Aorta (tissue), 5 donors: ENCODE data around the gene INAFM1. TPM values are rescaled to one million over a fixed set of nuclear protein-coding genes. Genes with fewer than 3 reads are reported as not detected.
"Not testable (repeated sequence)": the region's sequence is repeated elsewhere in the genome, so short reads cannot be mapped to it uniquely, and the experiment has no call there.

ENCODE experiments used
- ATAC-seq: fragments of 200-7000 bp; cut with Tn5 transposase; one replicate; pipeline ENCODE4 v1.9.1; 2022; ENCODE audit warnings: moderate library complexity; ENCODE audit not compliant: low FRiP score
- DNase-seq, 2 donors: peaks; one replicate each; pipeline ENCODE4 v3.0.0-alpha.2; 2020
- H3K27ac ChIP-seq, 2 donors: one replicate each; pipeline ENCODE4 v1.5.1; 2013; ENCODE audit warnings: low read length in 2 of 2, mild to moderate bottlenecking in 2 of 2, moderate library complexity in 2 of 2, control low read depth in 1 of 2, inconsistent platforms in 1 of 2, low read depth in 1 of 2
- H3K27me3 ChIP-seq, 2 donors: one replicate each; pipeline ENCODE4 v1.6.1; 2013; ENCODE audit warnings: control low read depth in 1 of 2, low read length in 1 of 2, mild to moderate bottlenecking in 1 of 2, moderate library complexity in 1 of 2; ENCODE audit not compliant: insufficient read depth in 2 of 2, control insufficient read depth in 1 of 2
- H3K36me3 ChIP-seq, 2 donors: one replicate each; pipeline ENCODE4 v1.6.1; 2013; ENCODE audit warnings: control low read depth in 1 of 2, low read length in 1 of 2, mild to moderate bottlenecking in 1 of 2; ENCODE audit not compliant: insufficient read depth in 2 of 2, control insufficient read depth in 1 of 2
- H3K4me1 ChIP-seq, 2 donors: one replicate each; pipeline ENCODE4 v1.6.1; 2013; ENCODE audit warnings: low read length in 2 of 2, control low read depth in 1 of 2, mild to moderate bottlenecking in 1 of 2, moderate library complexity in 1 of 2; ENCODE audit not compliant: insufficient read depth in 2 of 2, control insufficient read depth in 1 of 2
- H3K4me3 ChIP-seq, 2 donors: one replicate each; pipeline ENCODE4 v1.5.1; 2013; ENCODE audit warnings: low read length in 2 of 2, control low read depth in 1 of 2, mild to moderate bottlenecking in 1 of 2
- H3K9me3 ChIP-seq: one replicate; pipeline ENCODE4 v1.6.1; 2013; ENCODE audit warnings: mild to moderate bottlenecking, low read length; ENCODE audit not compliant: control insufficient read depth
- WGBS, 2 donors: extraction: QIAGEN DNeasy Blood & Tissue Kit; methylation state at CpG; one replicate each; pipeline ENCODE4 v1.1.7; 2013; 5-methylcytosine and 5-hydroxymethylcytosine counted together
- intact Hi-C, 2 donors: fragments of 100-400 bp; cut with DNase I; formaldehyde crosslinking; loops; one replicate each; pipeline versions ENCODE4 v1.14.2 to v1.15.0; 2022
- polyA plus RNA-seq, 2 donors: library from polyadenylated mRNA; stranded (reverse); fragments of 200-250 nt; gene quantifications; one replicate each; pipeline ENCODE4 v1.2.3, GENCODE V29; 2013
- total RNA-seq, 2 donors: library from RNA; stranded (reverse); fragmentation: NEBNext Ultra II Directional; extraction: Animal tissue kit (Norgen Biotek cat#: 25700); gene quantifications; one replicate each; pipeline ENCODE4 v1.2.1, GENCODE V29; 2021
- donor health status: healthy with polysubstance abuse.
- donor health status: Bipolar disorder and iron deficiency.
- donor health status: DM: no; HTN: no; CAD: no.
- donor health status: DM: no; HTN: no; CAD: no.
- donor health status: DM: yes; HTN: yes; CAD: no.

Gene INAFM1
- total and polyA plus RNA-seq, 4 donors = 5.4 to 81.7 (median 37.1) TPM

DNA sequence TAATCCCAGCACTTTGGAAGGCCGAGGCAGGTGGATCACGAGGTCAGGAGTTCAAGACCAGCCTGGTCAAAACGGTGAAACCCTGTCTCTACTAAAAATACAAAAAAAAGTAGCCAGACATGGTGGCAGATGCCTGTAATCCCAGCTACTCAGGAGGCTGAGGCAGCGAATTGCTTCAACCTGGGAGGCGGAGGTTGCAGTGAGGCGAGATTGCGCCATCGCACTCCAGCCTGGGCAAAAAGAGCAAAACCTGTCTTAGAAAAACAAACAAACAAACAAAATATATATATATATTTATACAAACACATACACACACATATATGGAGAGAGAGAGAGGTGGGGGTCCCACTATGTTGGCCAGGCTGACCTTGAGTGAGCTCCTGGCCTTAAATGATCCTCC lies 21.7 kb upstream of the INAFM1 start:
- H3K4me3 ChIP-seq, ATAC-seq, H3K9me3 ChIP-seq, intact Hi-C loops, H3K4me1 ChIP-seq, H3K36me3 ChIP-seq, H3K27ac ChIP-seq, DNase-seq, H3K27me3 ChIP-seq: not testable (repeated sequence)
- WGBS, 2 donors = 79 to 90% methylated on average over 8 of the region's 8 CpGs

DNA sequence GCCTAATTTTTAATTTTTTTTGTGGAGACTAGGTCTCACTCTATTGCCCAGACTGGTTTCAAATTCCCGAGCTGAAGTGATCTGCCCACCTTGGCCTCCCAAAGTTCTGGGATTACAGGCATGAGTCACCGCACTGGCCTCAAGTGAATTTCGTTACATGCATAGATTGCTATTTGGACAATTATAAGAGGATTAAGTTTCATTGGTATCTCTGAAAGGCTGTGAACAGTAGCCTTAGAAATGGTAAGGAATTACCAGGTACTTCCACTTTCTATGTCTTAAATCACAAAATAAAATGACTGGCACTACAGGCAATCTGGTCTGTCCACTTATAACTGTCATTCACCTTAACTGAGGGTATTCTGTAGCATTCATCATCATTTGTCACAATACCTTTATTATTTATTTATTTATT lies 21.2 kb upstream of the INAFM1 start:
- no peaks in the 10 kb centered on the region for H3K9me3 ChIP-seq
- no peak for ATAC-seq
- WGBS, 2 donors = 69% methylated on average over 3 of the region's 3 CpGs
- no peak overlapping the region for H3K27ac ChIP-seq
- no peak for DNase-seq
- intact Hi-C loops = no loop called here
- H3K27me3 ChIP-seq = no peaks in the 10 kb centered on the region
- H3K4me1 ChIP-seq = no peaks in the 10 kb centered on the region
- H3K4me3 ChIP-seq = no peak overlapping the region
- no peaks in the 10 kb centered on the region for H3K36me3 ChIP-seq

DNA sequence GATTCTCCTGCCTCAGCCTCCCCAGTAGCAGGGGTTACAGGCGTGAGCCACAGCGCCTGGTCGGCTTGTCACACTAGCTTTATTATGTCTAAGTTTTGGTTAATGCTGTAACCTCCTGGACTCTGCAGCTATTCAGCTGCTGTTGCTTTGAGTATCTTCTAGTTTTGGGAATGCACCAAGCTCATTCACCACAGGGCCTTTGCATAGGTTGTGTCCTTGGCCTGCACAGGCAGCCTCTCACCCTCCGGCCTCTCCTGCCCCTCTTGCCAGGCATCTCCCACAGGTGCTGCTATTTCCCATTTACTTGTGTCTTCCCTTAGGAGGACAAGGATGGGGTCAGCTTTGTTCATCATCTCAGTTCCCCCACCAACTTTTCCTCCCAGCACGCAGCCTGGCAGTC lies 20.7 kb upstream of the INAFM1 start:
- Histone ChIP-seq H3K4me3 (no peak overlapping the region), H3K36me3 (no peaks in the 10 kb centered on the region), H3K9me3 (no peaks in the 10 kb centered on the region), H3K27me3 (no peaks in the 10 kb centered on the region), H3K4me1 (no peaks in the 10 kb centered on the region), H3K27ac (no peak overlapping the region)
- no peak for DNase-seq
- 84 to 89% methylated on average over 5 of the region's 5 CpGs for whole genome bisulfite sequencing, 2 donors
- intact Hi-C loops = no loop called here
- ATAC-seq = no peak

DNA sequence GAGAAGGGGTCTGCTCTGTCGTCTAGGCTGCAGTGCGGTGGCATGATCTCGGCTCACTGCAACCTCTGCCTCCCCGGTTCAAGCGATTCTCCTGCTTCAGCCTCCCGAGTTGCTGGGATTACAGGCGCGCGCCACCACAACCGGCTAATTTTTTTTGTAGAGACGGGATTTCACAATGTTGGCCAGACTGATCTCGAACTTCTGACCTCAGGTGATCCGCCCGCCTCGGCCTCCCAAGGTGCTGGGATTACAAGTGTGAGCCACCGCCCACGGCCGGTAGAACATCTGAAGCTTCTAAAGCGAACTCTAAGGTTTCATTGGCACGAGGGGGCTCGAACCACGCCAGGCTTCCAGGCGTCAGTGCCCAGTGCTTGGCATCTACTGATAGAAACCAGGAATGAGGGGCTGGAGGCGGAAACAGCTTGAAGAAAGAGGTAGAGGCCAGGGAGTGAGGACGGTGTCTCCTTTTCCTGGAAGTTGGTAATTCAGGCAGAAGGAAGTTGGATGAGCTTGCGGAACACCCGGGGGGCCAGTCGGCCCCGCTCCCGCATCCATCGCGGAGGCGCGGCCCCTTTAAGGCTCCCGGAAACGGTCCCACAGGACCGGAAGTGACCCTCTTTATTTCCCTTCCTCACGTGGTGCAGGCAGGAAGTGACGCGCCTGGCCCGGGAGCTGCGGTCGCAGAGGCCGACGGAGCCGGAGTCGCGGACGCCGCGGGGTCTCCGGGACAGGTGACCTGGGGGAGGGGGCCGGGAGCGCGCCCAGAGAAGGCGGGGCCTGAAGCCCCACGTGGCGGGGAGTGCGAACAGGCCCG lies 18.6 kb upstream of the INAFM1 start, which contains the start of gene CCDC9:
Gene CCDC9 (plus strand): TSS at position 647 of the 814 bp plus-strand sequence. CDS start 1,876 bp downstream, outside the sequence.
- Histone ChIP-seq H3K36me3 (peaks cover 0 to 1% of the 10 kb centered on the region in 2 donors), H3K9me3 (no peaks in the 10 kb centered on the region), H3K4me1 (no peaks in the 10 kb centered on the region), H3K27me3 (no peaks in the 10 kb centered on the region), H3K27ac (peak within 1 kb of the TSS in 1 of 2 donors; percentile 78), H3K4me3 (peak within 1 kb of the TSS; percentile 47 to 52)
- intact Hi-C loops = loop anchor here in 1 of 2 donors (2.0 kb wide), 1 partner anchor 19 kb away; the partner anchor contains the start of gene INAFM1
- WGBS, 2 donors = 14 to 17% methylated on average over 44 to 60 of the region's 60 CpGs
- ATAC-seq (peak; percentile 82), DNase-seq (peak; percentile 98 to 99)

DNA sequence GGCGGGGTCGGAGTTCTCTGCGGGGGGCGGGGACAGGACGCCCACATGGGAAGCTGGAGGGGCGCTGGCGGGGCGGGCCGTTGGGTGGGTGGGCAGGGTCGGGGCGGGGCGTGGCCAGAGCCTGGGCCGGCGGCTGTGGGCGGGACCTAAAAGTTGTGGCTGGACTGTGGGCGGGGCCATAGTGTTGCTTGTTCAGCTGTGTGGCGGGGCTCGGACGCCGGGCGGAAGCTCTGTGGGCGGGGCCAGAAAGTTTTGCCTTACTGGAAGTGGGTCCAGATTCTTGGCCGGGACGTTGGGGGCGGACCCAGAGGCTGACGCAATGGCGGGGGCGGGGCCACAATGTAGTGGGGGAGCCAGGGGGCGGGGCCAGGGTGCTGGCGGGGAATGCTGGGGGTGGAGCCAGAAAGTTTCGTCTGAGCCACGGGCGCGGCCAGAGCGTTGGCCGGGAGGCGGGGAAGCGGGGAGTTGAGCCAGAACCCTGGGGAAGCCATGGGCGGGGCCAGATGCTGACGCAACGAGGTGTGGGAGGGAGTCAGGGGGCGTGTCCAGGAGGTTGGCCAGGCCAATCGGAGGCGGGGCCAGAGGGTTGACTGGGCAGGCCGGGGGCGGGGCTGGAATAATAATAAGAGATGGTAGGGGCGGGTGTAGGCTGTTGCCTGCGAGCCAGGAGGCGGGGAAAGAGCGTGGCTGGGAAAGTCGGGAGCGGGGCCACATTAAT lies 17.8 kb upstream of the INAFM1 start:
- WGBS, 2 donors = 1% methylated on average over 39 to 52 of the region's 52 CpGs
- Histone ChIP-seq H3K27ac (peak overlapping the region in 1 of 2 donors; percentile 78), H3K4me1 (no peaks in the 10 kb centered on the region), H3K4me3 (peak overlapping the region; percentile 31 to 52), H3K9me3 (no peaks in the 10 kb centered on the region), H3K27me3 (no peaks in the 10 kb centered on the region), H3K36me3 (peaks cover 0 to 3% of the 10 kb centered on the region in 2 donors)
- ATAC-seq (peak; percentile 95), DNase-seq (peak; percentile 100)
- intact Hi-C loops = loop anchor here in 1 of 2 donors (2.0 kb wide), 1 partner anchor 18 kb away; the partner anchor contains the start of gene INAFM1

DNA sequence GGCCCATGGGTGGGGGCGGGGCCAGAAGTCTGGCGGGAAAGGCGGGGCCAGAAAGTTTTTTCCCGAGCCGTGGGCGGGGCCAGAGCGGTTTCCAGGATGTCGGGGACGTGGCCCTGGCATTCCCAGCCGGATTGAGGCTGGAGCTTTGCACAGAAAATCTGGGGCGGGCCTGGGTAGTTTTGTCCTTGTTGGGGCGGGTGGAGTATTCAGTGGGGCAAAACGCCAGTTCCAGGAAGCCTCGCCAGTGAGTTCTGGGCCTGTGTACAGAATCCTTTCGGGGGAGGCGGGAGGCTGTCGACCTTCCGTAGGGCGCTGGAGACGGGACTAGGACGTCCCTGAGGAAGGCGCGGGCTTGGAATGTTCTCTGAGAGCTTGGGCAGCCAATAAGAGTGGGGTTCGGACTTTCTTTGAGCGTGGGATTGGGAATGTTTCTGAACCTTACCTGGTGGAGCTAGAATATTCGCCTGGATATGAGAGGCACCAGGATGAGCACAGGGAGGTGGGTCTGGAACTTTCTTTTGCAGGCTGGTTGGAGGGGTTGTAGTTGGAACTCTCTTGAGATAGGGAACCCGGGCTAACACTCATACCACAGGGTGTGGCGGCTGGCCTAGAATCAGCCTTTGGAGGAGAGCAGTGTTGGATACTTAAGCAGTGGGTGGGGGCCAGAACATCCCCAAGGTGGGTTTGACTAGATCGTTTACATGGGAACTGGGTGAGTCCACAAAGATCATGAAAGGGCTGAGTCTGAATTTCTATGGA lies 17.1 kb upstream of the INAFM1 start:
- peak in 1 of 2 donors; percentile 73 for DNase-seq
- H3K27me3 ChIP-seq = no peaks in the 10 kb centered on the region
- WGBS, 2 donors = 1% methylated on average over 28 to 29 of the region's 29 CpGs
- H3K27ac ChIP-seq = peak overlapping the region; percentile 51 to 53
- H3K36me3 ChIP-seq = peaks cover 0 to 3% of the 10 kb centered on the region in 2 donors
- ATAC-seq = no peak
- no peaks in the 10 kb centered on the region for H3K9me3 ChIP-seq
- H3K4me3 ChIP-seq = peak overlapping the region in 1 of 2 donors; percentile 47
- H3K4me1 ChIP-seq = no peaks in the 10 kb centered on the region
- intact Hi-C loops = loop anchor here in 1 of 2 donors (2.0 kb wide), 1 partner anchor 17 kb away; the partner anchor contains the start of gene INAFM1

DNA sequence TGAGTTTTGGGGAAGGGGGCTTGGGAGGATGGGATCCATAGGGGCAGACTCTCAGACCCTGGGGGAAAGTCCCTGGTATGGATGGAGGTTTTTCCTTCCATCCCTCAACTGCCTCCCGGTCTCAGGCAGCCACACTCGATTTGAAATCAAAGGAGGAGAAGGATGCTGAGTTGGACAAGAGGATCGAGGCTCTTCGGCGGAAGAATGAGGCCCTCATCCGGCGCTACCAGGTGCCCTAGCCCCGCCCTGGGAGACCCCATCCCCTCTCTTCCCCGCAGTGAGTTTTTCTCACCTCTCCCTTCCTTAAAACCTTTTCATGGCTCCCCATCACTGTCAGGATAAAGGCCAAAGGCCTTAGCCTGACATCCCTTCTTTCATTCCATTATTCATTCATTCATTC lies 16.3 kb upstream of the INAFM1 start:
- H3K36me3 ChIP-seq = peaks cover 0 to 3% of the 10 kb centered on the region in 2 donors
- no peak overlapping the region for H3K4me3 ChIP-seq
- H3K9me3 ChIP-seq = no peaks in the 10 kb centered on the region
- ATAC-seq = no peak
- H3K27me3 ChIP-seq = no peaks in the 10 kb centered on the region
- 80 to 82% methylated on average over 9 of the region's 9 CpGs for WGBS, 2 donors
- peak in 1 of 2 donors; percentile 45 for DNase-seq
- H3K4me1 ChIP-seq = no peaks in the 10 kb centered on the region
- intact Hi-C loops = no loop called here
- peak overlapping the region in 1 of 2 donors; percentile 53 for H3K27ac ChIP-seq

DNA sequence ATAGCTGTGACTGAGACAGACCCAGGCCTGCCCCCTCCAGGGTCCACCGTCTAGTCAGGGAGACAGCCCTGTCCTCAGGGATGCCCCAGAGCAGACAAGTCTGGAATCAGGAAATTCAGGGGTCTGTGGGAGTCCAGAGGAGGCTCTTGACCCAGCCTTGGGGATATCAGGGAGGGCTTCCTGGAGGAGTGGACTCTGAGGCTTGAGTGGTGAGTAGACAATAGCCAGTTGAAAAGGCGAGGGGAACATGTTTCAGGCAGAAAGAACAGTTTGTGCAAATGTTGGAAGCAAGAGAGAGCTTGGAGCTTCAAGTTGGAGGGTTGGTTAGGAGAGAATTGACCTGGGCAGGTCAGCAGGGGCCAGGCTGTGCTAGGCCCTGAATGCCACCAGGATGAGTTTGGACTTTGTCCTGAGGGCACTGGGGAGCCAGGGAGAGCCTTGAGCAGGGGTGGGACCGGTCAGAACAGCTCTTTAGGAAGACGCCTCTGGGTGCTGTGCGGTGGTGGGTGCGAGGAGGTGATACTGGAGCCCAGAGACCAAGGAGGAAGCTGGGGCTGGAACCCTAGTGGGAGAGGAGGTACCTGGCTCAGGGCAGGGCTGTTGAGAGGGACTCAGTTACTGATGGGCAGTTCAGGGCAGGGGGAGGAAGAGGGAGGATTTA lies 15.7 kb upstream of the INAFM1 start:
- Histone ChIP-seq H3K36me3 (peaks cover 0 to 3% of the 10 kb centered on the region in 2 donors), H3K4me3 (no peak overlapping the region), H3K27me3 (no peaks in the 10 kb centered on the region), H3K4me1 (no peaks in the 10 kb centered on the region), H3K27ac (no peak overlapping the region), H3K9me3 (no peaks in the 10 kb centered on the region)
- peak in 1 of 2 donors; percentile 38 for DNase-seq
- no peak for ATAC-seq
- intact Hi-C loops = no loop called here
- 86 to 89% methylated on average over 6 of the region's 6 CpGs for WGBS, 2 donors
